Measurements from ENCODE around the gene OR51E1. TPM values are rescaled to one million over a fixed set of nuclear protein-coding genes. Genes with fewer than 3 reads are reported as not detected.

The OR51E1 gene
- total RNA-seq, 3 donors from 2014 or later (not counting 1 experiment from before 2014, with no cell fraction given): not detected

DNA sequence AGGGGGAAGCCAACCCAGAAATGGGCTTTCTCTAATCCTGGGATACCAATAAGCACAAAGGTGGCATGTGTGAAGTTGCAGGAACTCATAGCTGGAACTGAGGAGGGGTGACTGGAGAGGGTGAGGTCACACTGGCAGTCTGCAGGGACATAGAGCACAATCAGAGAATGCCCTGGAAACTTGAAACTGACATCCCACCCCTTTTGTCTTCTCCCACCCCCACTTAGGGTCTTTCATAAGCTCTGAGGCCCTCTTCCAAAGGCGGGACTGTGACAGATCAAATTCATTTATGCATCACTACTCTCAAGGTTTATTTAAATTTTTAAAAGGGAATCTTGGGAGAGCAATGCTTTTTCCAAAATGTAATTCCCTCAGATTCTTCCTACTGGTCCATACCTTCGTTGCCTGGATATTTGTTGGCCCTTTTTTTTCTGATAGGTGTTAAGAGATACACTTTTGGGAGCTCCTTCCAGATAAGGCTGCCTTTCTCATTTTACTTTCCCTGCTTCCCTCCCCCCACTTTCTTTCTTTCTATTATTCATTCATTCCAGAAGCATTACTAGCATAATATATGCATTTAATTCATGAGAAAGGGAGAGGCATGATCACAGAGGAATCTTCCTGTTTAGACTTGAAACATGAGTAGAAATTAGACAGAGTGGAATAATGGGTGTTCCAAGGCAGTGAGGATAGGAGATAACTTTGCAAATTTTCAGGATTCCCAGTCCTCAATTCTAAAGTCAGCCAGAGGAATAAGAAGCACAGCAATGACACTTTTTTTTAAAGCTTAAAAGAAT, 39.0 kb downstream of the OR51E1 start:
- 67% methylated on average over 1 of the region's 2 CpGs for WGBS (ENCODE audit: insufficient coverage)

GRCh38 chr11:4684631-4685285, 41.0 kb downstream of the OR51E1 start:
- no peak overlapping the region for H3K27ac ChIP-seq (ENCODE audit: low read length)
- no peaks in the 10 kb centered on the region for H3K27me3 ChIP-seq (ENCODE audit: control insufficient read depth, insufficient read depth, low read length)
- H3K9me3 Mint-ChIP-seq: no peaks in the 10 kb centered on the region
- DNase-seq (no peak), ATAC-seq (no peak)
- H3K4me3 ChIP-seq (ENCODE audit: low read length): no peak overlapping the region
- H3K27me3 Mint-ChIP-seq (ENCODE audit: low read depth in 2 of 2): peaks cover 0 to 4% of the 10 kb centered on the region in 2 donors
- WGBS (ENCODE audit: insufficient coverage): 79% methylated on average over 3 of the region's 3 CpGs
- H3K36me3 Mint-ChIP-seq: no peaks in the 10 kb centered on the region
- no peaks in the 10 kb centered on the region for H3K4me1 ChIP-seq (ENCODE audit: control insufficient read depth, insufficient read depth, low read length)
- H3K27ac Mint-ChIP-seq: no peak overlapping the region
- TF ChIP-seq, protein P1, sequence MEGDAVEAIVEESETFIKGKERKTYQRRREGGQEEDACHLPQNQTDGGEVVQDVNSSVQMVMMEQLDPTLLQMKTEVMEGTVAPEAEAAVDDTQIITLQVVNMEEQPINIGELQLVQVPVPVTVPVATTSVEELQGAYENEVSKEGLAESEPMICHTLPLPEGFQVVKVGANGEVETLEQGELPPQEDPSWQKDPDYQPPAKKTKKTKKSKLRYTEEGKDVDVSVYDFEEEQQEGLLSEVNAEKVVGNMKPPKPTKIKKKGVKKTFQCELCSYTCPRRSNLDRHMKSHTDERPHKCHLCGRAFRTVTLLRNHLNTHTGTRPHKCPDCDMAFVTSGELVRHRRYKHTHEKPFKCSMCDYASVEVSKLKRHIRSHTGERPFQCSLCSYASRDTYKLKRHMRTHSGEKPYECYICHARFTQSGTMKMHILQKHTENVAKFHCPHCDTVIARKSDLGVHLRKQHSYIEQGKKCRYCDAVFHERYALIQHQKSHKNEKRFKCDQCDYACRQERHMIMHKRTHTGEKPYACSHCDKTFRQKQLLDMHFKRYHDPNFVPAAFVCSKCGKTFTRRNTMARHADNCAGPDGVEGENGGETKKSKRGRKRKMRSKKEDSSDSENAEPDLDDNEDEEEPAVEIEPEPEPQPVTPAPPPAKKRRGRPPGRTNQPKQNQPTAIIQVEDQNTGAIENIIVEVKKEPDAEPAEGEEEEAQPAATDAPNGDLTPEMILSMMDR (IDR thresholded peaks at IDR 0.05): no peak
- H3K36me3 ChIP-seq (ENCODE audit: control insufficient read depth, insufficient read depth, low read length): no peaks in the 10 kb centered on the region
- no peak overlapping the region for H3K4me3 Mint-ChIP-seq
- intact Hi-C loops (cut with micrococcal nuclease): no loop called here
- H3K9me3 ChIP-seq (ENCODE audit: control insufficient read depth, insufficient read depth, low read length): no peaks in the 10 kb centered on the region
- no peaks in the 10 kb centered on the region for H3K4me1 Mint-ChIP-seq

More for the DNA sequence above, 39.0 kb downstream of the OR51E1 start:
- ATAC-seq: no peak
- TF ChIP-seq, protein P1 (IDR thresholded peaks at IDR 0.05): no peak
- no peaks in the 10 kb centered on the region for H3K27me3 Mint-ChIP-seq (ENCODE audit: low read depth in 2 of 2)
- no peak overlapping the region for H3K27ac ChIP-seq (ENCODE audit: low read length)
- no peaks in the 10 kb centered on the region for H3K9me3 ChIP-seq (ENCODE audit: control insufficient read depth, insufficient read depth, low read length)
- intact Hi-C loops (cut with micrococcal nuclease): no loop called here
- DNase-seq: no peak
- no peak overlapping the region for H3K4me3 Mint-ChIP-seq
- H3K9me3 Mint-ChIP-seq: no peaks in the 10 kb centered on the region
- H3K4me1 Mint-ChIP-seq: no peaks in the 10 kb centered on the region
- no peaks in the 10 kb centered on the region for H3K4me1 ChIP-seq (ENCODE audit: control insufficient read depth, insufficient read depth, low read length)
- H3K27me3 ChIP-seq (ENCODE audit: control insufficient read depth, insufficient read depth, low read length): no peaks in the 10 kb centered on the region
- H3K36me3 ChIP-seq (ENCODE audit: control insufficient read depth, insufficient read depth, low read length): no peaks in the 10 kb centered on the region
- no peak overlapping the region for H3K27ac Mint-ChIP-seq
- no peaks in the 10 kb centered on the region for H3K36me3 Mint-ChIP-seq
- H3K4me3 ChIP-seq (ENCODE audit: low read length): no peak overlapping the region

DNA sequence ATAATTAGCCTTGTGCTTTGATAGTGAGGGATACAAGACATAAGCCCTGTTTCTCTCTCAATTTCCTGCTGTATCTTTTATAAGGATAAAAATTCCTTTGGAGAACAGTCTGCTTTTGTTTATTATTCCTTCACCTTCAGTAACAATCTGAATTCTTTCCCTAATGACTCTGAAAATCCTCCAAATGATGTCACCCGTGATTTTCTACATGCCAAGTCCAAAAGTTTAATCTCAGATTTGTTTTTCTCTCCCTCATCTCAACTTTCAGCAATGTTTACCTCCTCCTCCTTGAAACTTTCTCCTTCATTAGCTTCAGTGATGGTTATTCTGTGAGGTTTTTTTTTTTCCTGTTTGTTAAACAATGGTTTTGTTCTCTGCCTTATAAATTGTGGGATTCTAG, 51.7 kb downstream of the OR51E1 start:
- Histone ChIP-seq H3K4me1 (ENCODE audit: control insufficient read depth, insufficient read depth, low read length) (no peaks in the 10 kb centered on the region), H3K36me3 (ENCODE audit: control insufficient read depth, insufficient read depth, low read length) (no peaks in the 10 kb centered on the region), H3K27me3 (ENCODE audit: control insufficient read depth, insufficient read depth, low read length) (no peaks in the 10 kb centered on the region), H3K4me3 (ENCODE audit: low read length) (no peak overlapping the region), H3K27ac (ENCODE audit: low read length) (no peak overlapping the region), H3K9me3 (ENCODE audit: control insufficient read depth, insufficient read depth, low read length) (no peaks in the 10 kb centered on the region)
- TF ChIP-seq, protein P1 (IDR thresholded peaks at IDR 0.05): no peak
- DNase-seq (no peak), ATAC-seq (no peak)
- intact Hi-C loops (cut with micrococcal nuclease): no loop called here
- Mint-ChIP-seq H3K36me3 (no peaks in the 10 kb centered on the region), H3K27ac (no peak overlapping the region), H3K27me3 (ENCODE audit: low read depth in 2 of 2) (peaks cover 13 to 14% of the 10 kb centered on the region in 2 donors), H3K4me1 (no peaks in the 10 kb centered on the region), H3K9me3 (no peaks in the 10 kb centered on the region), H3K4me3 (no peak overlapping the region)
- WGBS (ENCODE audit: insufficient coverage): 82% methylated on average over 1 of the region's 1 CpG
